TTC549 (cell line): ENCODE measurements around the gene DCTN3.
"Not testable (repeated sequence)": the region's sequence is repeated elsewhere in the genome, so short reads cannot be mapped to it uniquely, and the experiment has no call there.

ENCODE experiments used
- FAIRE-seq: peaks from 2 replicates; lab custom pipeline; 2012; peaks lifted over from hg19 to GRCh38; lab: Jason Lieb, UNC

The DCTN3 gene

DNA sequence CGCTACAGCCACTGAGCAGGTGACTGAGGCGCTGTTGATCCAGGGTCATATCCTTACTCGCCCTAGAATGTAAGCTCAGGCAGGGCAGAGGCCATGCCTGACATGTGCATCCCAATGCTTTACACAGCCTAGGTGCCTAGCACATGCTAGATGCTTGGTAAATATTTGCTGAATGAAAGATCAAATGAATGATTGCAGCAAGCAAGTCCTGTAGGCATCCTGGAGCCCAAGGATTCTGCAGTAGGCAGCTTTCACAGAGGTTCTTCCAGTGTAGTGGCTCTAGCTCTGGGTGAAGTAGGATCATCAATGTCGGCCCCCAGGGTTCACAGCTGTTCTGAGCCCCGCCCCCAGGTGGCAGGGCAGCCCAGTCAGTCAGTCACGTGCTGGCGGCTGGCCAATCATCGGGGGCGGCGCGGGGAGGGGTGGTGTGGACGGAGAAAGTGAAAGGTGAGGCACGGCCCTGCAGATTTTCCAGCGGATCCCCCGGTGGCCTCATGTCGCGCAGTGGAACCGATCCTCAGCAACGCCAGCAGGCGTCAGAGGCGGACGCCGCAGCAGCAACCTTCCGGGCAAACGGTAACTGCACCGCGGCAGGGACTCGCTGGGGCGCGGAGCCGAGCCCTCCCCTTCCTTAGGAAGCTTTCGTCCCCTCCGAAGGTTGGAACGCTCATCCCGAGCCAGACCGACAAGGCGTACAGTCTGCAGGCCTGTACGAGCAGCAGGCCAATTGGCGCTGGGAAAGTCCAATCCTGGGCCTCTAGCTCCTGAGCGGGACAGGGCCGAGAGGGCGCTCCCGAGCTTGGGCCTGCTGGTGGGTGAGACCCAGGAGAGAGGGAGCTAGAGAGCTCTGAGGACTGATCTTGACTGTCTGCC lies 26.2 kb upstream of the DCTN3 start, which contains the start of gene GALT:
GALT (plus strand) TSS at position 465 of the 873 bp plus-strand sequence; CDS start at position 495, 30 bp downstream.
- no peak for FAIRE-seq

- FAIRE-seq = no peak
Observed at GRCh38 chr9:34644766-34645314, 24.5 kb upstream of the DCTN3 start.

DNA sequence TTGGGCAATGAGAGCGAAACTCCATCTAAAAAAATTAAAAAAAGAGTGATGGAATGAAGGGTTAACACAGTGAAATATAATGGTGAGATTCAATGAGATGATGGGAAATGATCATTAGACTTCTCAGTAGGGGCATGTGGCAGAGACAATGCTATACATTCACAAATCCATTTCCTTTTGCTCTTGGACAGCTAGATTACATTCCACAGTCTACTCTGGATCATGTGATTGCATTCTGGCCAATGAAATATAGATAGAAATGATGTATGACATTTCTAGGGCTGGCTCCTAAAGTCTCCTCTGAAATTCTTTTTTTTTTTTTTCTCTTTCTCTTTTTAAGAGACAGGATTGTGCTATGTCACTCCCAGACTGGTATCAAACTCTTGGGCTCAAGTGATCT lies 22.4 kb upstream of the DCTN3 start:
- FAIRE-seq = no peak

DNA sequence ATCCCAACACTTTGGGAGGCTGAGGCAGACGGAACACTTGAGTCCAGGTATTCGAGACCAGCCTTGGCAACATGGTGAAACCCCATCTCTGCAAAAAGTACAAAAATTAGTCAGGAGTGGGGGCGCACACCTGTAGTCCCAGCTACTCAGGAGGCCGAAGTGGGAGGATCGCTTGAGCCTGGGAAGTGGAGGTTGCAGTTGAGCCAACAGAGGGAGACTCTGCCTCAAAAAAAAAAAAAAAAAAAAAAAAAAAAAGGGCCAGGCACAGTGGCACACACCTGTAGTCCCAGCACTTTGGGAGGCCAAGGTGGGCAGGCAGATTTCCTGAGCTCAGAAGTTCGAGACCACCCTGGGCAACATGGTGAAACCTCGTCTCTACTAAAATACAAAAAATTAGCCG lies 19.0 kb upstream of the DCTN3 start:
- not testable (repeated sequence) for FAIRE-seq

- no peak for FAIRE-seq
Observed at GRCh38 chr9:34638138-34638445, 17.8 kb upstream of the DCTN3 start.

GRCh38 chr9:34637356-34638137 lies 17.3 kb upstream of the DCTN3 start, which contains the start of gene SIGMAR1:
SIGMAR1 (minus strand) TSS chr9:34637787; CDS start chr9:34637697, 90 bp downstream.
- FAIRE-seq = no peak

DNA sequence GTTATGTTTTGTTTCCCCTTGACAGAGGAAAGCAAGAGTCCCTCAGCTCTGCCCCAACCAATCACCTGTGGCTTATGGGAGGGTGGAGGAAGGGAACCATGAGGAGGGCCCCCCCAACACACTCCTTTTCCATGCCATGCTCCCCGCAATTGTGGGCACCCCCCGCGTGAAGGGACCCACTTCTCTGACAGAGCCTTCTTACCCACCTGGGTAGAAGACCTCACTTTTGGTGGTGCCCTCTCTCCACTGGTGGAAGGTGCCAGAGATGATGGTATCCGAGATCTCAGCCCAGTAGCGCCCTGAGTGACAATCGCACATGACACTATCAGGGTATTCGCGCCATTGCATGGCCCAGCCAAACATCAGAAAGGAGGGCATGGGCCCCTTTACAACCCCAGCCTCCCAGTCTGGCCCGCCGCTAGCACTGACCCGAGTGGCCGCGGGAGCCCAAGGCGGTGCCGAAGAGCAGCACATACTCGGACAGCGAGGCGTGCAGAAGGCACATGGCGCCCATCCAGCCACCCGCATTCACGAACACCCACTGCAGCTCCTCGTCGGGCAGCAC lies 16.6 kb upstream of the DCTN3 start:
- FAIRE-seq = no peak

DNA sequence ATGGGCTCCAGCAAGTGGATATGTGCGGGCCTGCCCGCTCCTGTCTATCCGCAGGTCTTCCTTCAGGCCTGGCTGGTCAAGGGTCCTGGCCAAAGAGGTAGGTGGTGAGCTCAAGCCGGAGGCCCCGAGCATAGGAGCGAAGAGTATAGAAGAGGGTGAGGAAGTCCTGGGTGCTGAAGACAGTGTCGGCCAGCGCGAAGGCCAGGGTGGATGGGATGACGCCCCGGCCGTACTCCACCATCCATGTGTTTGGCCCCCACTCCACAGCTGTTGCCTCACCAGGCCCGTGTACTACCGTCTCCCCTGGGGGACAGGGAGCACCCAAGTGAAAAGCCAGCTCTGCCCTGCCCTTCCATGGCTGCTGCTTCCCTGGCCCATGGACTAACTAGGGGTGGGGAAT lies 15.3 kb upstream of the DCTN3 start:
- no peak for FAIRE-seq

GRCh38 chr9:34634551-34635248 lies 14.4 kb upstream of the DCTN3 start:
- FAIRE-seq = no peak

DNA sequence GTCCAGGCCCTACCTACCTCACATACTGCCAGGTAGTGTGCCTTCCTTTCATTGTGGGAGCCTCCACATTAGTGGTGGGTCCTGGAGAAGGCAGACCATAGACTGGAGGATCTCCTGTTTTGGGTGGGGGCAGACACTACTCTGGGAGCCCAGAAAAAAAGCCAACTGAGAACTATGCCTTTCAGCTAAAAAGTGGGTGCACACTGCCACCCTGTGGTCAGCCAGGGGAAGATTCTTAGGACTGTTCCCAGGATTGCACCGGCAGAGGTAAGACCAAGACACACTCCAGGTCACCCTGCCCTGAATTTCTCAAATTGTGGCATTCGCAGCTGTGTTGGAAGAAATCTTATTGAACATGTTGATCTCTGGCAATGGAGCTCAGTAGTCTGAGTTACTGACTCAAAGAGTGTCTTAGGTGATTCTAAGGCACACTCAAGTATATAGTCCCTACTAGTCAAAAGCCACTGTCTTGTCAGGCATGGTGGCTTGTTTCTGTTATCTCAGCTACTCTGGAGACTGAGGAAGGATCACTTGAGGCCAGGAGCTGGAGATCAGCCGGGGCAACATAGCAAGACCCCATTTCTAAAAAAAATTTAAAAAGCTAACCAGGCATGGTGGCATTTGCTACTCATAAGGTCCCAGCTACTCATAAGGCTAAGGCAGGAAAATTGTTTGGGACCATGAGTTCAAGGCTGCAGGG lies 13.7 kb upstream of the DCTN3 start:
- peak; percentile 38 for FAIRE-seq

- FAIRE-seq = no peak
Observed at GRCh38 chr9:34633166-34633565, 12.9 kb upstream of the DCTN3 start.

- FAIRE-seq = no peak
Observed at GRCh38 chr9:34630402-34631154, 10.3 kb upstream of the DCTN3 start.

- FAIRE-seq = no peak
Observed at GRCh38 chr9:34629491-34629808, 9.2 kb upstream of the DCTN3 start.

DNA sequence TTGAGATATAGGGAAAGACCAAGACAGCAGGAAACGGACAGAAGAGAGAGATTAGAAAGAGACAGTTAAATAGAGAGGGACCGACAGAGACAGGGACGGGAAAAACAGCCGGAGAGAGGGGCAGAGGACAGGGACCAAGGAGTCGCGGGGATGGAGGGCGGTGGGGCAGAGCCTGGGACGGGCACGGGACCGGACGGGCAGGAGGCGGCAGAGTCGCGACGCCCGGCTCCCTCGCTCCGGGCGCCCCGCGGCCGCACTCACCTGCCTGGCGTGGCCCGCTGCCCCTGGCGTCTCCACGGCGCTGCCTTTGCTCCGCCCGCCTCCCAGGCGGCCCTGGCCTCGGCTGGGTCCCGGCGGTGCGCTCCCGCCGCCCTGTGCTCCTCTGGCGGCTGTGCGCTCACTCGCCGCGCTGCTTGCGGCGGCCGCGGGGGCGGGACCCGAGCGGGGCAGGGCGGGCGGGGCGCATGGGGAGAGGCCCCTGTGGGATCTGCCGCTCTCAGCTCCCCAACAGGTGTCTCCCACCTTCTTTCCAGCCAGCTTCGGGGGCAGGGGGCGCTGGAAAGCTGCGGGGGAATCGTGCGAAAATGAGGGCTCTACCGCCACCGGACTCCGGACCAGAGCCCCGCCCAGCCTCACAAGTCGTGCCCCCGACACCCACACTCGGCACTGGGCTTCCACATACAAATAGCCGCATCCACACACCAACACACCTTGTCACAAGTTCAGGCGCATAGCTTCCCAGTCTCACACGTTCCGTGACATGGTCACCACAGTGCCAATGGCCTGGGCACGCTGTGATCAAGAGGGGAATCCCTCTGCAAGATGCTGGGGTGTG lies 8.6 kb upstream of the DCTN3 start, which contains the start of gene ARID3C:
ARID3C (minus strand) TSS at position 411 of the 835 bp plus-strand sequence. CDS start 1,052 bp downstream, outside the sequence.
- FAIRE-seq = no peak

GRCh38 chr9:34627716-34628655 lies 7.7 kb upstream of the DCTN3 start:
- FAIRE-seq = no peak

DNA sequence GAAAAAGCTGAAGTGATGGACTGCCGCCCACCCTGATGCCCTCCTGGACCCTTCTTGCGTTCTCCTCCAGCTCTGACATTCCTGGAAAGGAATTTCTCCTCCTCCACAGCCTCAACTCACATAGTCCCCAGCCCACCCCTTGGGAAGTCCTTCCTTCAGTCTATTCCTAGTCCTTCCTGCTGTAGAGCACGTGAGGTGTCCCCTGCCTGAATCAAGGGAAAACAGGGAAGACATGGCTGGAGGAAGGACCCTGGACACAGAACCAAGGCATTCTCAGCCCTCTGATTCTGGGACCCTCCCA lies 4.8 kb upstream of the DCTN3 start:
- no peak for FAIRE-seq

DNA sequence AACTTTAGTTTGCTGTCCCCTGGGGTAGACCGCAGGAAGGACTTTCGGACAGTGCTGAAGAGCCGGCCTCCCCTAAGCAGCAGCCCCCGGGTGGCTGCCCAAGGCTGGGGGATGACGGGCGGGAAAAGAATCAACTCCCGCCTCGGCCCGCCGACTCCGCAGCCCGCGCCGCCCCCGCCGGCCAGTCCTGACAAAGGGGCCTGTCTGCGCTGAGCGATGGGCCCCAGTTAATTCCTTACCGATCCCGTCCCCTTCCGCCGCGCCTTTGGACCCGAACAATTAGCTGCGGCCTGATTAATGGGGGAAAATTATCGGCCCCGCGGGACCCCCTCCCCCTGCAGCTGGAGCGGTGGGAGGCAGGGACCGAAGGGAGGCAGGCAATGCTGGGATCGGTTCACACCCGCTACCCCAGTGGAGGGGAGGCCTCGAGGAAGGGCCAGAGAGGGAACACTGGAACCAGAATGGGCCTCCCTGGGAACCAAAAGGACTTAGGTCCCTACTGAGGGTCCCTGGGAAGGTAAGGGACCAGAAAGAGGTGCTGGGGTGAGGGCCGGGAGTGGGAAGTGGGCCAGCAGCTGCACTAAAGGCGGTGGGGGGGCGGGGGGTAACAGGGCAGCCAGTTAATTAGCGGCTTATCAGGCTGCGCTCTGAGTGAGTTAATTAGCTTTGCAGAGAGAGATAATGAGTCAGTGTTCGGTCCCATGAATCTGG lies 4.3 kb upstream of the DCTN3 start:
- no peak for FAIRE-seq
